Activated T-cell treated with anti-CD3 and anti-CD28 coated beads, Interleukin-2, amount 50 U/mL, for 24 hours (primary cell): ENCODE results near the gene NOSIP.

Source experiments
- DNase-seq: peaks from one replicate; pipeline ENCODE4 v3.0.0-alpha.2; 2020
- H3K27ac Mint-ChIP-seq: 2 replicates; pipeline ENCODE4 v1.8.0; 2020; ENCODE audit warnings: mild to moderate bottlenecking, mixed read lengths
- H3K27me3 Mint-ChIP-seq: 2 replicates; pipeline ENCODE4 v1.8.0; 2020; ENCODE audit warnings: mixed read lengths
- H3K36me3 Mint-ChIP-seq: 2 replicates; pipeline ENCODE4 v1.8.0; 2020; ENCODE audit warnings: low read depth, mixed read lengths
- H3K4me1 Mint-ChIP-seq: 2 replicates; pipeline ENCODE4 v1.8.0; 2020; ENCODE audit warnings: low read depth, mixed read lengths
- H3K4me3 Mint-ChIP-seq: 2 replicates; pipeline ENCODE4 v1.8.0; 2020; ENCODE audit warnings: mild to moderate bottlenecking, moderate library complexity, mixed read lengths
- H3K9me3 Mint-ChIP-seq: 2 replicates; pipeline ENCODE4 v1.8.0; 2020; ENCODE audit warnings: mixed read lengths

The NOSIP gene

DNA sequence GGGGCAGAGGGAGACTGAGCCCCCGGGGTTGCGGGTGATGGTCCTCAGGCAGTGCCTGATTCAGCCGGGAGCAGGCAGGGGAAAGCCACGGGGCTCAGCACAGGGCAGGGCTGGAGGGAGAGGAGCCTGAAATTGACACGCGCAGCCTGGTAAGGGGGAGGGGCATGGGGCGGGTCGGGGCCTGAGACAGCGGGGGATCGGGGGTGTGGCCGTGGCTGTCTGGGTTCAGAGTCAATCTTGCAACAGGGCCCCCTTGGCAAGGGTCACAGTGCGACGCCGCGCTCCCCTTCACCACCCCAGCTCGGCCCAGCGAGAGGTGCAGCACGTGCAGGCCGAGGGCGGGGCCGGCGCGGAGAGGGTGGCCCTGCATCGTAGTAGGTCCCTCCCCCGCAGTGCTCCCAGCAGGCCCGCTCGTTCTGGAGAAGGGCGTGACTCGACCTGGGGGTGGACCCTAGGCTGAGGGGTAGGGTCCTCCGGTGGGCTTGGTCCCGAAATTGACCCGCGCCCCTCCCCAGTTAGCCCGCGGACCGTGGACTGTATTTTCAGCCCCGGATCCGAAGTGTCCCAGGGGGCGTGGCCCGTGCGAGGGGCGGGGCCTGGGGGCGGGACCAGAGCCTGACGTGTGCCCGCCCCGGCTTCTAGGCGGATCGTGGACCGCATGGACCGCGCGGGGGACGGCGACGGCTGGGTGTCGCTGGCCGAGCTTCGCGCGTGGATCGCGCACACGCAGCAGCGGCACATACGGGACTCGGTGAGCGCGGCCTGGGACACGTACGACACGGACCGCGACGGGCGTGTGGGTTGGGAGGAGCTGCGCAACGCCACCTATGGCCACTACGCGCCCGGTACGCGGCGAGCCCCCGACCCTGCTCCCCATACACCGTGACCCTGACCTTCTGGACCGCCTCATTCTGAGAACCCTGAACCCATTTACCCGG lies 46.5 kb downstream of the NOSIP start:
- H3K4me1 Mint-ChIP-seq = peaks cover 23% of the 10 kb centered on the region
- peak; percentile 95 for DNase-seq
- no peaks in the 10 kb centered on the region for H3K36me3 Mint-ChIP-seq
- H3K4me3 Mint-ChIP-seq = peak overlapping the region; percentile 79
- H3K27ac Mint-ChIP-seq = peak overlapping the region; percentile 78
- H3K27me3 Mint-ChIP-seq = no peaks in the 10 kb centered on the region
- no peaks in the 10 kb centered on the region for H3K9me3 Mint-ChIP-seq

DNA sequence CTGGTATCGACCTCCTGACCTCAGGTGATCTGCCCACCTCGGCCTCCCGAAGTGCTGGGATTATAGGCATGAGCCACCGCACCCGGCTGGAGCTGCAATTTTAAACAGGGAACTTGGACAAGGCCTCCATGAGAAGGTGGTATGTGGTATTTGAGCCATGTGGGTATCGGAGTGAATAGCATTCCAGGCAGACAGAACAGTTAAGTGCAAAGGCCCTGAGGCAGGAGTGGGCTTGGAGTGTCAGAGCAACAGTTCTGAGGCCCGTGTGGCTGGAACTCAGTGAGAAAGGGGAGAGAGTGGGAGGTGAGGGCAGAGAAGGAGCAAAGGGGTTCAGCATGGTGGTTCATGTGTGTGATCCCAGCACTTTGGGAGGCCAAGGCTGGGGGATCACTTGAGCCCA lies 49.6 kb downstream of the NOSIP start:
- Mint-ChIP-seq H3K4me3 (no peak overlapping the region), H3K36me3 (no peaks in the 10 kb centered on the region), H3K4me1 (peaks cover 37% of the 10 kb centered on the region), H3K27me3 (no peaks in the 10 kb centered on the region), H3K27ac (no peak overlapping the region), H3K9me3 (no peaks in the 10 kb centered on the region)
- DNase-seq = no peak

GRCh38 chr19:49528211-49528771 lies 52.1 kb downstream of the NOSIP start:
- H3K27ac Mint-ChIP-seq = peak overlapping the region; percentile 40
- H3K4me3 Mint-ChIP-seq = peak overlapping the region; percentile 73
- no peaks in the 10 kb centered on the region for H3K27me3 Mint-ChIP-seq
- H3K4me1 Mint-ChIP-seq = peaks cover 19% of the 10 kb centered on the region
- H3K9me3 Mint-ChIP-seq = no peaks in the 10 kb centered on the region
- no peak for DNase-seq
- no peaks in the 10 kb centered on the region for H3K36me3 Mint-ChIP-seq

DNA sequence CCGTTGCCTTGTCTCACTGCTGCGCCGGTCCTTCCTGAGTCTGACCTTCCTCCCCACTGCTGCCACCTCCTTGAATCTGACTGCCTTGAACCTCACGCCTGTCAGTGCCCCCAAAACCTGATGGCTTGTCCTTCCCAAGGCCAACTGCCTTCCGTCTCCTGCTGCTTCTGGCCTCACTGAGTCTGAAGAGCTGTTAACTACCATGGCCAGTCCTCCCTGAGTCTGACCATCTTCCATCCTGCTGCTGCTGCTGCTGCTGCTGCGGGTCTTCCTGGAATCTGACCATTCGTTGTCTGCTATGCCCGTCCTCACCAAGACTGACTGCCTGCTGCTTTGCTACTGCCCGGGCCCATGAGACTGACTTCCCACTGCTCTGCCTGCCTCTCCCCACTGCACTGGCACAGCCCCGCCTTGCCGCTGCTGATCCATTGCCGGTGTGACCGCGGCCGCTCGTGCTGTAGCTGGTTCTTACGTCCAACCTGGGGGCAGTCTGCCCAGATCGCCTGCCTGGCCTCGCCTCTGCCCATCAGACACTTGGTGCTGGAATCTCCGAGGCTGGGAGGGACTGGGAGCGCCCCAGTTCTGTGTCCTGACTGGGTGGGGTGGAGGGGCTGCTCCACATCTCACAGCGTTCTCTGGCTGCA lies 55.4 kb downstream of the NOSIP start:
- DNase-seq = no peak
- H3K27ac Mint-ChIP-seq = no peak overlapping the region
- no peaks in the 10 kb centered on the region for H3K27me3 Mint-ChIP-seq
- no peaks in the 10 kb centered on the region for H3K36me3 Mint-ChIP-seq
- H3K4me3 Mint-ChIP-seq = no peak overlapping the region
- peaks cover 14% of the 10 kb centered on the region for H3K4me1 Mint-ChIP-seq
- H3K9me3 Mint-ChIP-seq = no peaks in the 10 kb centered on the region

- Mint-ChIP-seq H3K4me3 (no peak overlapping the region), H3K4me1 (peaks cover 4% of the 10 kb centered on the region), H3K27me3 (no peaks in the 10 kb centered on the region), H3K36me3 (no peaks in the 10 kb centered on the region), H3K27ac (no peak overlapping the region), H3K9me3 (no peaks in the 10 kb centered on the region)
- no peak for DNase-seq
Observed at GRCh38 chr19:49520705-49521319, 59.5 kb downstream of the NOSIP start.

DNA sequence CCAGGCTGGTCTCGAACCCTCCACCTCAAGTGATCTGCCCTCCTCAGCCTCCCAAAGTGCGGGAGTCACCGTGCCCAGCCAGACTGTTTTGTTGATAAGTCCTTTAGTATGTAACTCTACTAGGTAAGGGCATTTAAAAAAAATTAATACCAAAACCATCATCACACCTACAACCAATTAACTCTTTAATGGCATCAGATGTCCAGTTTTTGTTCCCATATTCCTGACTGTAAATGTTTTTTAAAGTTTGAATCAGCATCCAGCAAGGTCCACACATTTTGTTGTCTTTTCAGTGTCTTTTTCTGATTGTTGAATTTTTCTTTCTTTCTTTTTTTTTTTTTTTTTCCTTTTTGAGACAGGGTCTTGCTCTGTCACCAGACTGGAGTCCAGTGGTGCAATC lies 62.3 kb downstream of the NOSIP start:
- no peaks in the 10 kb centered on the region for H3K9me3 Mint-ChIP-seq
- no peaks in the 10 kb centered on the region for H3K36me3 Mint-ChIP-seq
- no peaks in the 10 kb centered on the region for H3K27me3 Mint-ChIP-seq
- peaks cover 25% of the 10 kb centered on the region for H3K4me1 Mint-ChIP-seq
- DNase-seq = no peak
- no peak overlapping the region for H3K27ac Mint-ChIP-seq
- H3K4me3 Mint-ChIP-seq = no peak overlapping the region

DNA sequence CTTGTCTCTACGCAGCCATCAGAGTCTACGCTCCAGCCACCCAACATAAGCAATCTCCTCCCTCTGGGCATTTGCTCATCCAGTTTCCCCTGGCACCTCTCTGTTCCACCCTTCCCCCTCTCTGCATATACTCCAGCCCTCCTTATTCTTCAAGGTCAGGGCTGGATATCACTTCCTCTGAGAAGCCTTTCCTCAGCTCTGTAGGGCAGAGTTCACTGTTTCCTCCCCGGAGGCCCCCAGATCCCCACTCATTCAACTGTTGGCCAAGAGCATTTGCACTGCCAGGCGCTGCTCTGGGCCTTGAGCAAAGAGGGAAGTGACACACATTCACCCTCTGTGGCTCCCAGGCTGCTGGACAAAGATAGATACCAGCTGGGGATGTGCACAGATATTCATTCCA lies 64.6 kb downstream of the NOSIP start:
- H3K4me3 Mint-ChIP-seq = no peak overlapping the region
- H3K27me3 Mint-ChIP-seq = no peaks in the 10 kb centered on the region
- H3K9me3 Mint-ChIP-seq = no peaks in the 10 kb centered on the region
- no peak for DNase-seq
- no peak overlapping the region for H3K27ac Mint-ChIP-seq
- peaks cover 39% of the 10 kb centered on the region for H3K4me1 Mint-ChIP-seq
- no peaks in the 10 kb centered on the region for H3K36me3 Mint-ChIP-seq

GRCh38 chr19:49514151-49514550 lies 66.2 kb downstream of the NOSIP start:
- Mint-ChIP-seq H3K27ac (no peak overlapping the region), H3K4me1 (peaks cover 36% of the 10 kb centered on the region), H3K27me3 (no peaks in the 10 kb centered on the region), H3K36me3 (no peaks in the 10 kb centered on the region), H3K4me3 (peak overlapping the region; percentile 77), H3K9me3 (no peaks in the 10 kb centered on the region)
- DNase-seq = no peak

- H3K36me3 Mint-ChIP-seq = no peaks in the 10 kb centered on the region
- no peaks in the 10 kb centered on the region for H3K27me3 Mint-ChIP-seq
- no peak for DNase-seq
- H3K4me3 Mint-ChIP-seq = peak overlapping the region; percentile 77
- H3K4me1 Mint-ChIP-seq = peaks cover 36% of the 10 kb centered on the region
- peak overlapping the region; percentile 87 for H3K27ac Mint-ChIP-seq
- no peaks in the 10 kb centered on the region for H3K9me3 Mint-ChIP-seq
Observed at GRCh38 chr19:49513746-49514118, 66.6 kb downstream of the NOSIP start.

GRCh38 chr19:49512970-49513745 lies 67.2 kb downstream of the NOSIP start:
- Mint-ChIP-seq H3K4me1 (peaks cover 36% of the 10 kb centered on the region), H3K27ac (peak overlapping the region; percentile 87), H3K36me3 (no peaks in the 10 kb centered on the region), H3K9me3 (no peaks in the 10 kb centered on the region), H3K27me3 (no peaks in the 10 kb centered on the region), H3K4me3 (peak overlapping the region; percentile 77)
- DNase-seq = peak; percentile 67

DNA sequence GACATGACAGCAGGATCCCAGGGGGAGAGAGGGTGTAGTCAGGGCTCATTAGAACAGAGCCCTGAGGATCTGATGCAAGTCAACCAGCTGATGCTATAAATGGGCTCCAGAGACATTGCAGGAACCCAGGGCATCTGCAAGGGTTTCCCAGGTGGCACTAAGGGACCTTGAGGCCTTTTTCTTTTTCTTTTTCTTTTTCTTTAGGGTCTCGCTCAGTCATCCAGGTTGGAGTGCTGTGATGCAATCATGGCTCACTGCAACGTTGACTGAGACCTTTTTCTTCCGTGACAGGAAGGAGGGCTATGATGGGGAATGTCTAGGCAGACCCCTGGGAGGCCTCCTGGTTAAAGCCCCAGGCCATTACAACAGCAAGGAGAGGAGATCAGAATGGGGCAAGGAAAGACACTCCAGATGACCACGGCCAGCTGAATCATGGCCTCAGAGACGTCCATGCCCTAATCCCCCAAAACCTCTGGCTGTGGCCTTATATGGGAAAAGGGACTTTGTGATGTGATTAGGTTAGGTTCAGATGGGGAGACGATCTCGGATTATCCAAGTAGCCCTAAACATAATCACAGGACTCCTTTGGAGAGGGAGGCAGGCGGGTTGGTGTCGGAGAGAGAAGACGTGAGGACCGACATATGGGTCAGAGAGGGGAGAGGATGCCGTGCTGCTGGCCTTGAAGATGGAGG lies 72.4 kb downstream of the NOSIP start:
- H3K9me3 Mint-ChIP-seq = no peaks in the 10 kb centered on the region
- H3K4me1 Mint-ChIP-seq = peaks cover 21% of the 10 kb centered on the region
- no peak overlapping the region for H3K27ac Mint-ChIP-seq
- no peaks in the 10 kb centered on the region for H3K27me3 Mint-ChIP-seq
- DNase-seq = no peak
- no peaks in the 10 kb centered on the region for H3K36me3 Mint-ChIP-seq
- H3K4me3 Mint-ChIP-seq = no peak overlapping the region

- Mint-ChIP-seq H3K36me3 (no peaks in the 10 kb centered on the region), H3K27ac (no peak overlapping the region), H3K27me3 (no peaks in the 10 kb centered on the region), H3K4me1 (peaks cover 22% of the 10 kb centered on the region), H3K4me3 (no peak overlapping the region), H3K9me3 (no peaks in the 10 kb centered on the region)
- peak; percentile 84 for DNase-seq
Observed at GRCh38 chr19:49506575-49507105, 73.7 kb downstream of the NOSIP start.
